ENCODE results near the gene CCBE1.

- TF ChIP-seq CTCF (IDR thresholded peaks at IDR 0.05; ENCODE audit: insufficient read depth, low read depth, low read length) (no peak), EZH2 (IDR thresholded peaks at IDR 0.05; ENCODE audit: insufficient read depth, low read length) (no peak)
Observed at GRCh38 chr18:59381949-59382348, 315.3 kb downstream of the CCBE1 start.
